HuH-7.5 (cell line): Measurements from ENCODE around the gene HOMER2.
"Not testable (repeated sequence)": the region's sequence is repeated elsewhere in the genome, so short reads cannot be mapped to it uniquely, and the experiment has no call there.

Experiments
- DNase-seq: peaks from one replicate; pipeline ENCODE4 v3.0.0; 2011; ENCODE audit warnings: low spot score

Gene HOMER2

GRCh38 chr15:82894971-82895520, 57.5 kb downstream of the HOMER2 start:
- no peak for DNase-seq

DNA sequence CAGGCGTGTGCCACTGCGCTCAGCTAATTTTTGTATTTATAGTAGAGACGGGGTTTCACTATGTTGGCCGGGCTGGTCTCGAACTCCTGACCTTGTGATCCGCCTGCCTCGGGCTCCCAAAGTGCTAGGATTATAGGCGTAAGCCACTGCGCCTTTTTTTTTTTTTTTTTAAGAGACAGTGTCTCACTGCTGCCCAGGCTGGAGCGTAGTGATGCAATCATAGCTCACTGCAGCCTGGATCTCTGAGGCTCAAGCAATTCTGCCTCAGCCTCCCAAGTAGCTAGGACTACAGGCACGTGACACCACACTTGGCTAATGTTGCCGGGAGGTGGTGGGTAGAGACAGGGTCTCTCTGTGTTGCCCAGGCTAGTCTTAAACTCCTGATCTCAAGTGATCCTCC, 59.0 kb downstream of the HOMER2 start:
- DNase-seq = not testable (repeated sequence)

DNA sequence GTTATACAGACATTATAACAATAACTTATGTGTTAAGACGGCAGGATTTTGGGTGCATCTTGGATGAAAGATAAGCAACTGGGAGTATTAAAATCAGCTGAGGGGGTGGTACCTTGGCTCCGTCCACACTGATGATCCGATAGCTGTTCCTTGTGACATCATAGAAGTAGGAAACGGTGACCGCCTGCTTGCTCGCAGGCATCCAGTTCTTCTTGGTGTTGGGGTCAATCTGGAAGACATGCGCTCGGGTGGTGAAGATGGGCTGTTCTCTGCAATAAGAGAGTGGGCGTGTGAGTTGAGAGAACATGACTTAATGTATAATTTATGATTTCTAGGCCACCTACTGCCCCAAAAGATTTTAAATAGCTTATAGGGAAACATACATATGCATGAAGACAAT, 59.9 kb downstream of the HOMER2 start:
- no peak for DNase-seq

- DNase-seq = no peak
Observed at GRCh38 chr15:82890995-82891390, 61.5 kb downstream of the HOMER2 start.

- no peak for DNase-seq
Observed at GRCh38 chr15:82890338-82890994, 62.1 kb downstream of the HOMER2 start.

DNA sequence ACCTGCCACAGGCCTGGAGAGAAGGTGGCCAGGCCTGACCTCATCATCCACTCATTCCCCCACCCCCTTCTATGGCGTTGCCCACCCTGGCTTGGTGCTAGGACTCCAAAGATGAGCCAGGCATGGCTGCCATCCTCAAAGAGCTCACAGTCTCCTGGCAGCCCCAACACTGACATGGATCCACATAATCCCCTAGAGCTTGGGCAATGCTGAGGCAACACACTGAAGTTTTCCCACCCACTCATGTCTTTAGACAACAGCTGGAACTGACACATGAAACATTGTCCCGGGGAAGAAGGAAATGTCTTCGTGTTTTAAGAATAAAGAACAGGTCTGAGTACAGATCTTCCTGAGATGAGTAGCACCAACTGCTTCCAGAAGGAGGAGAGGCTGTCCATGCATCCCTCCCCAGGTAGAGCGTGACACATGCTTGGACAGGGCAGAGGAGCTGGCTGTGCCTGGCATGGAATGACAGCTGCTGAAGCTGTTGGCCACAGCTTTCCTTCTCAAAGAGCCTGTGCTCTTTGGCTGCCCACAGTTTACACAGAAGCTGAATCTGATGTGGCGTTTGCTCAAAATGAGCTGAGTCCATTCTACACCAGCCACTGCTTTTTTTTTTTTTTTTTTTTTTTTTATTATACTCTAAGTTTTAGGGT, 70.1 kb downstream of the HOMER2 start:
- DNase-seq = no peak

GRCh38 chr15:82881747-82882146, 70.8 kb downstream of the HOMER2 start:
- no peak for DNase-seq

- DNase-seq = no peak
Observed at GRCh38 chr15:82880704-82881103, 71.8 kb downstream of the HOMER2 start.

- DNase-seq = no peak
Observed at GRCh38 chr15:82878325-82878724, 74.2 kb downstream of the HOMER2 start.

DNA sequence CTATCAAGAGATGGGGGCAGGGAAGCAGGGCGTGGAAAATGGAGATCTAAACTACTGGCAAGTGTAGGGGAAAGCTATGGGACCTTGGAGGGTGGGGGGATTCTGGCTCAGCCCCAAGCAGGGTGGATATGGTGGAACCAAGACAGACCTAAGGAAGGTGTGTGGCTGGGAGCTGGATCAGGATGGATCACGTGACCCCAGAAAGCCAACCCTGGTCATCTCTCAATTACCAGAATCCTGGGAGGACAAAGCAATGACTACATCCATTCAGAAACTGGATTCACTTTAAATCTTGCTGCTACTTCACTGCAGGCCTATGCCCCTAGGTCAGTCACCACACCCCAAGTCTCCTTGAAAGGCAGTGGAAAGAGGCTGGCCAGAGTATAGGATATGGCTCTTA, 74.7 kb downstream of the HOMER2 start:
- DNase-seq = no peak

DNA sequence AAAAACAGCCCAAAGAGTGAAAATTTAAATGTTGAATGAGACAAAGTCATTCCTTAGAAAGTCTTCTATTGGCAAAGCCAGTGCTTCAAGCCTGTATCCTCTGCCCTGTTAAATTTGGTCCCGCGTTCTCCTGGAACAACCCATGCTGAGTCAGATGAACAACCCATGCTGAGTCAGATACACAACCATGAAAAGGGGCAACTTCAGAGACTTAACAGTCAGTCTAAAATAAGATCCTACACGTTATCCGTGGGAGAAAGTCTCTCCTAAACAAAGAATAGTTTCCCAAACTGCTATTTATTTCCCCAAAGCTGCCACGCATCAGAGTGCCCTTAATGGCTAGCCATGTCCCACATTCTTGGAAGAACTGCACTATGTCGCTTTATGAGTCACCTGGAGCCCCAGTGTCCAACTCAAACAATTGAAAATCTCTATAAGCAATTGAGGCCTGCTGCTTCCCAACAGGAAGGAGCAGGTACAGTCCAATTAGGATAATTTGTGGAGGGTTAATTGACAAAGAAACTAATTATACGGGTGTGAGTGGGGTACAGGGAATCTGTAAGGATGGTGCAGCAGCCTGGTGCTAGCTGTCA, 77.0 kb downstream of the HOMER2 start:
- DNase-seq = no peak

DNA sequence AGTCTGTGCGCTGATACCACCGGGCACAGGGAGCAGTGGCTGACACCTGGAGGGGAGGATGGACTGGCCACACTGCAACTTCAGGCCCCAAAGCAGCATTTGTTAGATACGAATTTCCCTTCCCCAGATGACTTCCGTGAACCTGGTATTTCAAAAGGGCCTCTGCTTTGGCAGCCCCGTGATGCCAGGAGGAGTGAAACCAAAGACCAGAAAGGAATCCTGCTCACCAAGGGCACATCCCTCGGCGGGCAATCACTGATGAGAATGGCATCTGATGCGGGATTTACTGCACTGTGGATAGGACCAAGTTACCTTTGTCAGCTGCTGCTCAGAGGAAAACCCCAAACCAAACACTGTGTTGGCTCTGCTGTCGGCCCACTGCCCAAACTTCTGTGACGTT, 77.6 kb downstream of the HOMER2 start:
- DNase-seq = no peak

DNA sequence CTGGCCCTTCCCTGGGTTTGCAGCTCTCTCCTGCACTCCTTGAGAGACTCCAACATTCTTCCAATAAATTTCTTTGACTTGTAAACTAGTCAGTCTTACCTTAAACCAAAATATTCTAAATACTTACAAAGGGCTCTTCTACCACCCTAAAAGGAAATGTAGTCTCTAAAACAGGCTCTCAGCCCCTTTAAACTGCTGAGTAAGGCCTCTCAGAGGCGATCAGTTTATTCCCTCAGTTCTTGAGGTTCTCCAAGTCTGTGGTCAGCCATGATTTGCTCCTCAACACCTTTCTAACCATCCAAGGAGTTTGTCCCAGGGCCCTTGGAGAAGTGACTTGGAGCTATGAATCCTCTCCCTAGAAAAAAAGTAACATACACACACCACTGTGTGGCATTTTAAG, 78.3 kb downstream of the HOMER2 start:
- DNase-seq = no peak

DNA sequence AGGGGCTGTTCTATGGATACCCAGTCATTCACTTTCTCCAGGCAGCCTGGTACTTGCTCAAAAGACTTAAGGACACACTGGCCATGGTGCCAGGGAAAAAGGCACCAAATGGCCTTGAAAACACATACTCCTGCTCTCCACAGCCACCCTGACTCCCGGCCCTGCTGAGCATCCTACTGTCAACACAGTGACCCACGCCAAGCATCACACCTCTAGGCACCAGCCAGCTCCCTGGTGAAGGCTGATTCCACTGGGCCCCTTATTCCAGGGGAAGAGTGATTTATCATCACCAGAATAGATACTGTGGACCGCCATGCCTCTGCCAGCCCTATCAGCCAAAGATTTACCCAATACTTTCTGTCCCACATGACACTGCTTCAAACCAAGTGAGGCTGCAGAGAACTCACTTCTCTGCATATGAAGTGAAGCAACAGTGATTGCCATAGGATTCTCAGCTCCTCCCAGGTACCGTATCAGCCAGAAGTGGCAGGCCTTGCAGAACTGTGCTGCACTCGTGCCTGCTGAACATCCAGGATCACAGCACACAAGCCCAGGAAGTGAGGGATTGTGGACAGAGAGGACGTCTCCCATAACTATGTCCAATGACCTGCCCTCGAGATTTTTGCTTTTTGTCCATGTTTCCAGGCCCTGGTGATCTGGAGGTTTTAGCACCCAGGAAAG, 79.4 kb downstream of the HOMER2 start:
- no peak for DNase-seq

GRCh38 chr15:82871832-82872484, 80.6 kb downstream of the HOMER2 start:
- no peak for DNase-seq

GRCh38 chr15:82871358-82871757, 81.2 kb downstream of the HOMER2 start:
- DNase-seq = no peak

- no peak for DNase-seq
Observed at GRCh38 chr15:82870727-82871320, 81.7 kb downstream of the HOMER2 start.

DNA sequence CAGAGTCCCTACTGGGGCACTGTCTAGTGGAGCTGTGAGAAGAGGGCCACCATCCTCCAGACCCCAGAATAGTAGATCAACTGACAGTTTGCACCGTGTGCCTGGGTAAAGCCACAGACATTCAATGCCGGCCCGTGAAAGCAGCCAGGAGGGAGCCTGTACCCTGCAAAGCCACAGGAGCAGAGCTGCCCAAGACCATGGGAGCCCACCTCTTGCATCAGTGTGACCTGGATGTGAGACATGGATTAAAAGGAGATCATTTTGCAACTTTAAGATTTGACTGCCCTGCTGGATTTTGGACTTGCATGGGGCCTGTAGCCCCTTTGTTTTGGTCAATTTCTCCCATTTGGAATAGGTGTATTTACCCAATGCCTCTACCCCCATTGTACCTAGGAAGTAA, 86.5 kb downstream of the HOMER2 start:
- DNase-seq = not testable (repeated sequence)

GRCh38 chr15:82865581-82865980, 86.9 kb downstream of the HOMER2 start:
- not testable (repeated sequence) for DNase-seq

DNA sequence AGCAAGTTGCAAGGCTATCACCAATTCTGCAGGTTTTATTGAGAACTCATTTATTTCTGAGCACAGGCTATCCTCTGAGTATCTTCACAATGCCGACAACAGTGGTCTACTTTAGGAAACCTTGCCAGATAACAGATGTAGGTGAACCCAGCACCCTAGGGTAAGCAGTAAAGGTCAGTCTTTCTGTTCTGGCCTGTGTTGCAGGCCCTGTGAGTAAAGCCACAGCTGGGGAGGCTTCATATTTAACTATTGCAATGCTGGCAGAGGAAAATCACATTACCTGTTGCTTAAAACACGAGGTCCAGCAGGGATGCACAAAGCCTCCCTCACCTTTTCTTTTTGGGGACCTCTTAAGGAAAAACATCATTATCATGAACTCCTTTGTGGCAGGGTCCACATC, 87.6 kb downstream of the HOMER2 start:
- no peak for DNase-seq

- no peak for DNase-seq
Observed at GRCh38 chr15:82862886-82863285, 89.6 kb downstream of the HOMER2 start.

- DNase-seq = no peak
Observed at GRCh38 chr15:82858932-82859331, 93.6 kb downstream of the HOMER2 start.
